ENCODE measurements around the gene RNF213.

- TF ChIP-seq CTCF (IDR thresholded peaks at IDR 0.05; ENCODE audit: insufficient read depth, low read length) = no peak
- no peak for TF ChIP-seq POLR2AphosphoS5 (IDR thresholded peaks at IDR 0.05; ENCODE audit: low read depth)
These were observed 125.7 kb downstream of the RNF213 start for GRCh38 chr17:80386341-80386740.
